GM18505 (cell line): ENCODE results near the gene ZKSCAN5.
"Not testable (repeated sequence)": the region's sequence is repeated elsewhere in the genome, so short reads cannot be mapped to it uniquely, and the experiment has no call there.

ENCODE experiments used
- ATAC-seq: cut with Tn5 transposase; IDR thresholded peaks from one replicate; pipeline ENCODE4 v1.9.1; 2021; ENCODE audit not compliant: unreplicated experiment
- POLR2A ChIP-seq: IDR thresholded peaks from 4 replicates; pipeline ENCODE4 v1.6.1; 2011; ENCODE audit warnings: borderline replicate concordance; ENCODE audit not compliant: insufficient read depth, insufficient read length; ENCODE audit errors: extremely low read depth

Gene ZKSCAN5

GRCh38 chr7:99478464-99479440, 25.7 kb upstream of the ZKSCAN5 start:
- no peak for ATAC-seq

DNA sequence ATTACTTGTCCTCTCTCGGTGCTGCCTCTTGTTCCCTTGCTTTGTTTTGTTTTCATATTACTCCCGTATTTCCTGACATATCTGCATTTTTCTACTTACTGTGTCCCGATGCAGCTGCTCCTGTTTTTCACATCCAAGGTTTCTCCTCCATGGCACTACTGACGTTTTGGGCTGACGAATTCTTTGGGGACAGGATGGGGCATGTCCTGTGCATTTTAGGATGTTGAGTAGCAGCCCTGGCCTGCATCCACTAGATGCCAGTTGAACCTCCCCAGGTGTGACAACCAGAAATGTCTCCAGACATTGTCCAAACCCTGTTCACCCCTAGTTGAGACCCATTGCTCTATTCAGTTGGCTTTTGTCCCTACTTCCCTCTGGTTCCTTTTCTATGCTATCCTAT, 19.4 kb upstream of the ZKSCAN5 start:
- no peak for ATAC-seq
- TF ChIP-seq POLR2A: no peak

More at GRCh38 chr7:99478464-99479440, 25.7 kb upstream of the ZKSCAN5 start:
- no peak for TF ChIP-seq POLR2A

DNA sequence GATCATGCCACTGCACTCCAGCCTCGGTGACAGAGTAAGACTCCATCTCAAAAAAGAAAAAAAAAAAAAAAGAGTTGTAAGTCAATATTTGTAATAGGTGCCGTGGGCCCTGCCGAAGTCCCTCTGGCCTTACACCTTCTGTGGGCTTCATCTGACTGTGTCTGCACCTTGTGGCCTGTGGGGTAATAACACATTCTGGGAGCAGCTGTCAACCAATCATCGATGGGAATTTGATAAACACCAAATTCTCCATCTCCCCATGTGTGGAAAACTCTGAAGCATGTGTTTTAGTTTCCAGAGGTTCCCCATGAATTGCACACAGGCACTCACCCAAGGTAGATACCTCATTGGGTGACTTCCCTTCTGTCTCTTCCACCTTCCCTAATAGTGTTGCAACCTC, 15.2 kb upstream of the ZKSCAN5 start:
- no peak for TF ChIP-seq POLR2A
- no peak for ATAC-seq

DNA sequence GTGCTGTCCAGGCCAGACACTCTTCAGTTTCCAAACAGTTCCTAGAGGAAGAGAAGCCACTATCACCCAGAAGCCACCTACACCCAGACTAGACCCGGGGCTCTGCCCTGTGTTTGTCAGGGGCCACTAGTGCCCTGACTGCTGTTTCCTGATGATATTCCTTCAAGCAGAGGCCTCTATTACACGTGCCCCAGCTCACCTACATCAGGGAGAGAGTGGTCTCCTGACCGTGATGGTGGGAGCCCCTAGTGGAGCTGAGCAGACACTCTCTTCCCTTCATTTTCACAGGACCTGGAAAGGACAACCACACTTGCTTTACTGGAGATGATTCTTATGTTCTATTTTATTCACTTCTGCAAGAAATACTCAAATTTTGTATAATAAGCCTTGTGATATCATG, 13.6 kb upstream of the ZKSCAN5 start:
- ATAC-seq: no peak
- TF ChIP-seq POLR2A: no peak

DNA sequence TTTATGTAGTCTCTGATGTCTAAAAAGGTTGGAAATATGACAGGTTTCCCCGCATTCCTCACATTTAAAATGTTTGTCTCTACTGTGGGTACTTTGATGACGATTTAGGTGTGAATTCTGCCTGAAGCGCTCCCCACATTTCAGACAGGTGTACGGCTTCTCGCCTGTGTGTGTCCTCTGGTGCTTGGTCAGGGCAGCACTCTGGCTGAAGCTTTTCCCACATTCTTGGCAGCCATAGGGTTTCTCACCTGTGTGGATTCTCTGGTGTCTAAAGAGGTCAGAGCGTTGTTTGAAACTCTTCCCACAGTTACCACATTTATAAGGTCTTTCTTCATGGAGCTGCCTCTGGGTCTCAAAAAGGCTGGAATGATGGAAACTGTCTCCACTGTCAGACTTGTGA, 10.6 kb upstream of the ZKSCAN5 start:
- TF ChIP-seq POLR2A: no peak
- no peak for ATAC-seq

GRCh38 chr7:99497766-99498545, 6.5 kb upstream of the ZKSCAN5 start:
- no peak for ATAC-seq
- no peak for TF ChIP-seq POLR2A

DNA sequence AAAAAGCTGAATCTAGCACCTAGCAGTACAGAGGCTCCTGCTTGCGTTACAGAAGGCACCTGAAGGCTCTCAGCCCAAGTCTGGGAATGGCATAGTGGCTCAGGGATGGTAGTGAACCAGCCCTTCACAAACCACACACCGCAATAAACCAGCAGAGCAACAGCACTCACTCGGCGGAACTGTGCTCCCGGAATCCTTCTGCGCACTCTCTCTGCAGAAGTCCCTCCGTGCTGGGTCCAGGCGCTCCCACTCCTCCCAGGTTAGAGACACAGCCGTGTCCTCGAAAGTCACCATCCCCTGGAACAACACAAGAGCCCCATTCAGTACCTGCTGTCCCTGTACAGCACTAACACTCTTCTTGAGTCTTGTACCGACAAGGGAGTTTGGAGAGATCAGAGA, 5.9 kb upstream of the ZKSCAN5 start:
- ATAC-seq: no peak
- no peak for TF ChIP-seq POLR2A

- ATAC-seq: peak; percentile 12
- TF ChIP-seq POLR2A: no peak
Observed at GRCh38 chr7:99499371-99499720, 5.1 kb upstream of the ZKSCAN5 start.

- ATAC-seq: peak; percentile 43
- peak; percentile 84 for TF ChIP-seq POLR2A
Observed at GRCh38 chr7:99499721-99500636, 4.5 kb upstream of the ZKSCAN5 start, which contains the start of gene ZNF394. Gene ZNF394 (minus strand): TSS chr7:99500281. CDS start chr7:99500093, 188 bp downstream.

DNA sequence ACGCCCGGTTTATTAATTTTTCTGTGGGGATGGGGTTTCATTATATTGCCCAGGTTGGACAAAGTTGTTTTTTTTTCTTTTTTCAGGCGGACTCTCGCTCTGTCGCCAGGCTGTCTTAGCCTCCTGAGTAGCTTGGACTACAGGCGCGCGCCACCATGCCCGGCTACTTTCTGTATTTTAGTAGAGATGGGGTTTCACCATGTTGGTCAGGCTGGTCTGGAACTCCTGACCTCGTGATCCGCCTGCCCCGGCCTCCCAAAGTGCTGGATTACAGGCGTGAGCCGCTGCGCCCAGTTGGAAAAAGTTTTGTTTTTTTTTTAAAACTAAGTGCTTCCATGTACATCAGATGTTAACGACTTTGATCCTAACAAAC, 3.8 kb upstream of the ZKSCAN5 start:
- no peak for TF ChIP-seq POLR2A
- no peak for ATAC-seq

GRCh38 chr7:99501236-99501635, 3.2 kb upstream of the ZKSCAN5 start:
- not testable (repeated sequence) for ATAC-seq

- ATAC-seq: no peak
- no peak for TF ChIP-seq POLR2A
Observed at GRCh38 chr7:99504281-99504602, 220 bp upstream of the ZKSCAN5 start.

DNA sequence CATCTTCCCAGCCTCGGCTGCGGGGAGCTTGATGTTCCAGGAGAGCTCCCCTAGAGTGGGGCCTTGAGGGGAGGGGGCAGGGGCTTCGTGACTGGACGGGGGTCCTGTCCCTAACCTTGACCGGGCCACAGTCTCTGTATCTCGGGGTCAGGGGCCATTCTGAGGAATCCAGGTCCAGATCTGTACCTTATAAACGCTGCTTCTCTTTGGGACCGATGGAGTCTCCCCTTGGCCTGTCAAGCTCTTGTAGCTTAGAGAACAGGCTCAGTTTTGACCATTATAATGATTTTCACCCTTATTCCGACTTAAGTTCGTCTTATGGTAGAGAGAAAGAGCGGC, 831 bp downstream of the ZKSCAN5 start:
- ATAC-seq: no peak
- TF ChIP-seq POLR2A: no peak
